Stimulated activated naive CD4-positive, alpha-beta T cell (primary cell): ENCODE measurements around the gene HMCN1.

Experiments used
- DNase-seq, 6 experiments: peaks; one replicate each; lab custom pipeline; 2025; lab: John Stamatoyannopoulos, UW

HMCN1 gene

DNA sequence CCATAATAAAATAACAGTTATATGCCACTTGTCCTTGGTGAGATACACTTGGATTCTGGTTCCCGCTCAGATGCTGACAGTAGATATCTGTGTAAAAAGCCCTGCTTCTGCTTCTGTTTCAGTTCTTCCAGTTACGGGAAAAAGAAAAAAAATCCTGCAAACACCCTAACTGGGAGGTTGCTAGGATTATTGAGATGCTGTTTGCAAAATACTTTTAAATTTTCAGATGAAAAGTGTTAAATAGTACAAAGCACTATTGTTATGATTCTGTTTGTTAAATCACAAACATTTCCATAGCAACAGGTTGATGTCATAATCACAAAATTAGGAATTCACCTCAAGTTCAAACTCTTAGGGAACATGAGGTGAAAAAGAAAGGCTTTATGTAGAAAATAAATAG is 232.3 kb downstream of the HMCN1 start:
- no peak for DNase-seq

DNA sequence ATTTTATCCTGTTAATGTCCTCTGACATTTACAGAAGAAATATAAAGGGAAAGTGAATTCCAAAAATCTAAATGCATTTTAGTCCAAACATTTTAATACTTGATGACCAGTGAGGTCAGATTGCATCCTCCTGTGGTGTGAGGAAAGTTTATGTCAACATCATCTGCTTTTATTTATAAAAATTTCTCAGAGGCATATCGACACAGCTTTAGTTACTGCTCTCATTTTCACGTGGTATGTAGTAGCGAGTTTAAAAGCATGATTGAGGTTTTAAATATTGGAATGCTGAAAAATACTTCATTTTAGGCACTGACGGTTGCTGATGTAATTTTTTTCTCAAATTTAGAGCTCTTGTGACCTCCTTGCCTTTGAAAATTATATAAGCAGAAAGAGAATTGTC is 234.8 kb downstream of the HMCN1 start:
- DNase-seq, result no peak

DNA sequence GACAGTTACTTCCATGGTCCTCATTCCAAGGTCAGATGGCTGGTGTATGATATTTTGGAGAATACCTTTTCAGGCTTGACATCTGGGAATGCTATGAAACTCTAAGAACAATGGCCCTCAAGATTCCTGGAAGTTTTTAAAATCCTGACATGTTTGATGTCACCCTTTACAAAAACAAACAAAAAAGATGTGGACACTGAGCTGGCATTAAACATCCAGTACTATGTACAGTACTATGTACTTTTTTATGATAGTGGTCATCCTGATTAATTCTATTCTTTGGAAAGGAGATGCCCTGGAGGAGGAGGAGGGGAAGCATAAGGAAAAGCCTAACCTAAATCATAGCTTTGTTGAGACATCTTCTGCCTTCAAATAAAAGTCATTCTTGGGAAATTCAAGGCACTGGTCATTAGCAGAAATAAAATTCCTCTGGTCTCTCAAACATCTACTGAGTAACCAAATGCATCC is 235.4 kb downstream of the HMCN1 start:
- no peak for DNase-seq

DNA sequence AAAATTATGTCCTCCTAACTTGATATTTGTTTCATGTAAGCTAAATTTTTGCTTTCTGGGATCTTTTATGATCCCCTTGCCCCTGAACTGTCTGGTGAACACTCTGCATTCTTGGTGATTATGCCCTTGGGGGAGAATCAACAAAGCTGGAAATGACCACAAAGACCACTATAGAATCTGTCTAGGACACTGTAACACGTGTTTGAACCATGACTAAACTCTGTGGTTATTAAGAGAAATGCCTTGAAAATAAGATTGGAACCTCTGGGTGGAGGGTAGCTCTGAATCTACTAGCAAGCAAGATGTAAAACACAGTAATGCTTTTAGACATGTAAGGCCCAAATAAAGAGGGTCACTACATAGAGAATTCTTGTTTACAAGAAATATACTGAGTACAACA is 237.5 kb downstream of the HMCN1 start:
- no peak for DNase-seq

DNA sequence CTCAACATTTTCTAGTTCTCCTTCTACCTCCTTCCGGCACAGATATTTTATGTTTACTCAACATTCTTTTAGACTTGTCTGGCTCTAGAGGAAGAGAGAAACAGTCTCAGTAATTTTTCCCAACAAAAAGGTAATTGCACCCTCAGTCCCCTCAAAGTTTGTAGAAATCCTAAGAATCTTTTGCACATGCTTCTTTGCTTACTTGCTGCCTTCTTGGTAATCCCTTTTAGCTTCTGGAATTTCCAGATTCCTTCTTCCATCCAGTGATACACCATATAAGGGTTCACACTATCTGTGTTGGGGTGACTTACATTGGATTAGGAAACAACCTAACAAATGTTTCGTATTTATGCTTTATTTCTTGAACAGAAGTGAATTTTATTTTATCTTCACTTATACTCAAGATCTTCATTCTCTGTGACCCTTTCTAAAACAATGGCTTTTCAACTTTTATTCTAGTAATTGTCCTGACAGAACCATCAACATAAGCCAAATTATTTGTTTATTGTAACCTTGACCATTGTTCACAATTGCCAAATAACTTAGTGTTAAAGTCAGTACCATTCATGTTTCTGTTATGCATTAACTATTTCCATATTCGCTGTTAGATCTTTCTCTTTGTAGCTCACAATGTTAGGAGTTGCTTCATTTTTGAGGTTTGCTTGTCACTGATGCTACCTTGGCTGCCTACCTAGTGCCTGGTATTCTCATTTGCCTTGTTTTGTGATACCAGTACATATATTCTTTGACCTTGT is 238.1 kb downstream of the HMCN1 start:
- no peak for DNase-seq

DNA sequence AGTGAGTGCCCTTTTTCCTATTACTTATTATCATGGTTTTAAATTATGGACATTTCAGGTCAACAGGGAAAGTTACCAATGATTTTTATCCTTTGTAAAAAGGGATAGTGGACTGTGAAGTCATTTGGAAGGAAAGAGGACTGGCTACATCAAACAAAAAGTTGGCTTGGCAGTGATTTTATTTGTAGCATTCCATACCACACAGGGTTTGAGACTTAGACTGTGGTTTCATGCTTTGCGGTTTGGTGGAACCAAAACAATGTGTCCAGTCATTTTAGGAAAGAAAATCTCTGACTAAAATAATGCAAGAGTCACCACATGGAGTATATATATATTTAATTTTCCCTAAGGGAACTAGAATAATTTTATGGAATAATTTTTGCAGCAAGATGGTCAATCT is 239.5 kb downstream of the HMCN1 start:
- DNase-seq, result no peak

DNA sequence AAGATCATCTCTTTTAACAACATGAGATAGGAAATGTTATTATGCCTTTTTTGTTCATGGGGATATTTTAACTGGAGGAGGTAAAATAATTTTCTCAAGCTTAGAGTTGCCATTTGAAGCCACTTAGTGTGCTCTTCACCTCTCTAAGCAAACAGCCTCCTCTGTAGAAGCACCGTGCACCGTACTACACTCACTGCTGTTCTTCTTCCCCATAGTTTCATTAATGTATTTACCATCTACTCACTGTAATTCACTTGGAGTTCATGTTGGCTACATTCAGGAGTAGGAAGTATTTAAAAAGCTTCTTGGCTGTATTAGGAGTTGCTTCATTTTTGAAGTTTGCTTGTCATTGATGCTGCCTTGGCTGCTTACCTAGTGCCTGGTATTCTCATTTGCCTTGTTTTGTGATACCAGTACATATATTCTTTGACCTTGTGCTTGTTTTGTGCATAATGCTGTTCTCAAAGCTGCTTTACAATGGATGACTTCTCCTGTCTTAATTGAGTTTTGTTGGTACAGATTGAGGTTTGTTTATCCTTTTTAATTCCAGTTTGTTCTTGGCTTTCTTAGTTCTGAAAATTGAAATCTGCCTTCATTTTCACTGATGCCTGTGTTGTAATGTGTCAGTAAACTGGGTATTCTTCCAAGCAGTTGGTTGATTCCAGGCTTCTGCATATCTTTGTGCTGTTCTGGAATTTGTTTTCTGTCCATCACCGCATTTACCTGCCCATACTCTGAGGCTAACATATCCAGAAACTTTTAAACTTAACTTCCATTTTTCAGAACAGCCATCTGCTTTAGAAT is 240.4 kb downstream of the HMCN1 start:
- no peak for DNase-seq

DNA sequence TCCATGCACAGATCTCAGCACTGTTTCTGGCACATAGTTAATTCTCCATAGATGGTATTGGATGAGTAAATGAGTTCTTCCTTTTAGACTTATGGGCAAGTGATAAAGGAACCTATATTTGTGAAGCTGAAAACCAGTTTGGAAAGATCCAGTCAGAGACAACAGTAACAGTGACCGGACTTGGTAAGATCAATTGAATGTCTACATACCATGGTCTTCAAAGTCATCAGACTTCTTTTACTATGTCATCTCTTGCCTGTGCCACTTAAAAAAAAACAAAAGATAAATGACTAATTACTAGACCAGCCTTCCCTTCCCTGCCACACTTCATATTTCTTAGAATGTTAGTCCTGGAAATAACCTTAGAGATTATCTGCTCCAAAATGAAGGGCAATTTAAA is 246.7 kb downstream of the HMCN1 start:
- no peak for DNase-seq

DNA sequence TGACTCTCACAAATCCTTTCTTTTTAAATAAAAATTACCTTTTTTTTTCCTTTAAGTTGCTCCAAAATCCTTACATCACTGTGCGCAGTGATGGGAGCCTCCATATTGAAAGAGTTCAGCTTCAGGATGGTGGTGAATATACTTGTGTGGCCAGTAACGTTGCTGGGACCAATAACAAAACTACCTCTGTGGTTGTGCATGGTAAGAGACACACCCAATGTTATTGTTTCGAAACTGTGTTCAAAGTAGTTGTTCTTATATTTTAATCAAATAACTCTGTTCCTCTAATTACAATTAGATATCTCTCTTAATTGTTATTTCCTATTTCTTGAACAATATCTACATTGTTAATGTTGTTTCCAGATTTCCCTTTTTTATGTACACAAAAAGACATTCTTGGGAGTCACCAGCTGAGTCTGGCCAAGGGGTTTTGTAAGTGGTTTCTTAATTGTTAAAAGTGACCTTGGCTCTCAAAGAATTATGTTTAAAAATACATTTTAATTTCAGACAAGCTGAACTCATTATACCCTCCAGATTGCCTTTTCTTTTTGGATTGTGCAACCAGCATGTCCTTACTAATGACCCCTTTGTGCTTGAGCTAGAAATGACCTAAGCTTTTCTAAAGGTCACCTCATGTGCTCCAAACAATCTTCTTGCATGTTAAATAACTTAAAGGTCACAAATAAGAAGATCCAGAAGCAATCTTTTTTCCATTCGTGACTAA is 250.1 kb downstream of the HMCN1 start:
- no peak for DNase-seq

DNA sequence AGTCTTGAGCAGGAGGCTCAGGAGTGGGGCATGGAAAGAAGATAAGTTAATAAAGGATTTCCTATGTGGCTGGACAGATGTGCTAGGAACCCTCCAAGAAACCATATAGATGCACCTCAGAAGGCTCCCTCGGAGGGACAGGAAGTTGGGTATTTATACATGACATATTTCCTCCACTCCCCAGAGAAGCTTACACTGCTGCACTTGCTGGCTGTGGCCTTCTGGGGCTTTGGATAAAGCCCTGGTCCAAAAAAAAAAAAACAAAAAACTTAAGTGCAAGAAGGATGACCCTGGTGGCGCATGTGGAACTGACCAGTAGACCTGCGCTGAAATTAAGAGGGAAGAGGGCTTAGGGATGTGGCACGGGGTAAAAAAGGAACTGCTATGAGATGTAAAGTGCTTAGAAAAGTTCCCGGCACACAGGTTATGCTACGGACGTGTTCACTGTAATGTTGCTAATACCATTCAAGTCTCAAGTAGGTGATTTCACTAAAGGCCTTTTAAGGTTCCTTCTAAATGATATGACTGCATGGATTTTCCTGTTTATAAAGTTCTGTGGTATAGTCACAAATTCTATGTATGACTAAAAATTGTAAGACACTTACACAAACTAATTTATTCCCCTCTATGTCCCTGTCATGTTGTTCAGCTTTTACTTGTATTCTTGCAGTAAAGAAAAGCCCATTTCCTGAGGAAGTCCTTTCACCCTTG is 253.6 kb downstream of the HMCN1 start:
- DNase-seq, result no peak

DNA sequence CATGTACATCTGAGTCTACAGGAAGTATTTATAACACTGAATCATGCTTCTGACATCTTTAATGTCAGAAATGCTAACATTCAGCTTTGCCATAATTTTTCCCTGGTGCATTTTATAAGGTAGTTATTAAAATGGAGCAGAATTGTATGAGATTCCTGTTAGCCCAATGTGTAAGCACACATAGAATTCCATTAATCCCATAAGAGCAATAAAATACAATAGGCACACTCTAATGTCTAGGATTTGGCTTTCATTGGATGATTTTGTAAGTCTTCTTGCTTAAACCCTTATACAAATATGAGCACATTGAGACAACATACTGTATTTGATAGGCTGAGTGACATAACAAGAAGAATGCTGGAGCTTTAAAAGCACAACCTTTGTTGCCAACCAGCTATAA is 256.4 kb downstream of the HMCN1 start:
- DNase-seq, result no peak

DNA sequence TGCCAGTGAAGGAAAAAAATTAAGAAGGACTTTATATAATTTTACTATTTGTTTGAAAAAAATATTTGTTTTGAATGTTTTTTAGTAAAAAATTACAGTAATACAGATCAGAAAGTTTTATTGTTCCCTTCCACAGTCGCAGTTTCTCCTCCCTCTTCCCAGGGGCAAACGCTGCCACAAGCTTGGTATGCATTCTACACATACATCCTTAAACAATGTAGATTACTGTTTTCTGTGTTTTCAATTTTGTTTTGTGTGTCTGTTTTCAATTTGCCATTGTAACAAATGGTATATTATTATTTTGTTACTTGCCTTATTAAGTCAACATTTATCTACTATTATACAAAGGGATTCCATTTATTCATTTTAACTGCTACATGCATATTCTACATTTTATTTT is 257.1 kb downstream of the HMCN1 start:
- DNase-seq, result no peak

DNA sequence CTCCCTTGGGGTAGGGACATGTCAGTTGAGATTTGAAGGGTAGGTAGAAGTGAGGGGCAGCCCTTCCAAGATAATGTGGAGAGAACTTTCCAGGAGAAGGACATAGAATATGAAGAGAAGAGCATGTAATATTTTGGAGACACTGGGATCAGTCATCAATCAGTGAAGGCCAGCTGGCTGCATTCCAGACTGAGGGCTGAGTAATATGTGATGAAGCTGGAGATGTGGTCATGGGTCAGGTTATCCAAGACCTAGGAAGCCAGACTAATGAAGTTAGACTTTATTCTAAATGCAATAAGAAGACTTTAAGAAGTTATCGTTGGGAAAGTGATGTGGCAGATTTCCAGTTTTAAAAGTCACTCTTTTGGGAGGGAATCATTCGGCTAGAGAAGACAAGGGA is 262.0 kb downstream of the HMCN1 start:
- no peak for DNase-seq

DNA sequence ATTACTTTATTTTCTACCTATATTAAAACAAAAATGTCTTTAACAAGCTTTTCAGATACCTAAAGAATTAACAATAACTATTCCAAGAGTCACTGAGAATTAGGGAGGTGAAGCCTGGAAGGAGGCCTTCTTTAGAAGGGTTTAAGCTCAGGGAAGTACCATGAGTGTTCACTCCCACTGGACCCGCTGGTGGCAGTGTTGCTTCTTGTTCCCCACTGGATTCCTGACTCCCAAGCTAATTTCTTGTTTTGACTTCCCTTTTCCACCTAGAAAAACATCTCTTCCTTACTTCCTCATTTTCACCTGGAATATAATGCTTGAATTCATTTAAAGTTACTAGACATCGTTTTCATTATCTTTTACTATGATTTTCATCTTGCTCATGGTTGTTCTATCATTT is 264.2 kb downstream of the HMCN1 start:
- no peak for DNase-seq

DNA sequence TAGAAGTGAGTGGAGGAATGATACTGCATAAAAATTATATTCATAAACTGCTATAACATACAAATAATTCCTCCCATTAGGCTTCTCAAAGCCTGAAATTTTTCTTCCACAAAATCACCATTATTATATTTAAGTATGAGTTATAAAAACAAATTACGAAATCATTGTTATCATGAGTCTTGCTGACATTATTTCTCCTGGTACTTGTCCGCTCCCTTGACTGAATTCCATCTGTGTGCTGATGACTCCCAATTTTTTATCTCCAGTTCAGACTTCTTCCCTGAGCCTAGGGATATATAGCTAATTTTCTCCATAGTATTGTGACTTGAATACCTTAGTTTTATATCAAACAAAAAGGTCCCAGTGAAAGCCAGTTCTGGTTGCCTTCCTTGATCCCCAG is 268.2 kb downstream of the HMCN1 start:
- no peak for DNase-seq

DNA sequence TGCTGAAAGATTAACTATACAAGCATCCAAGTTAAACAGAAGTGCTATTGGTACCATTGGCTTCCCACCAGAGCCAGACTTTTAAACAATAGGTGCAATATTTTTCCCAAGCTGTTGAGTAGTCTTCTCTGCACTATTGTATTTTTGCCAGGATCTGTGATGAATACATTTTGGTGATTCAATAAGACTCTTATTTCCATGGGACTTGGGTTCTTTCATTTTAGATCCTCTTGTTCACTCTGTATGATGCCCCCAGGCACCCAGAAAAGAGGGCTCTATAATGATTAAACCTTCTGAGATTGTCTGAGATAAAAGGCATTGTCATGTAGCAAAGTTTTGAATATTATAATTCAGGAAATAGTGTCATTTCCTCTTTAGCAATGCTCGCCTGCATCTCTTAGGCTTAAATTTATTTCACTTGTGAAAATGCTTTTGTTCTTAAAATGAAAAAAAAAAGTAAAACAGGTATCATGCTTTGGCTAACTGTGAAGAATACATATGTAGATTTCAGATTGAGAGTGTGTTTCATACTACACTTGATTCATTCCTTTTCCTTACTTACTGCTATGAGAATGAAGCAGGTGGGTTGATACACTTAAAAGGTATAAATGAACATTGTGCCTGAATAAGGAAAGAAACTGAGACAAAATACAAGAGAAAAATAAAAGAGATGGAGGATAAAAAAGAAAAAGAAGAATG is 275.0 kb downstream of the HMCN1 start:
- no peak for DNase-seq

DNA sequence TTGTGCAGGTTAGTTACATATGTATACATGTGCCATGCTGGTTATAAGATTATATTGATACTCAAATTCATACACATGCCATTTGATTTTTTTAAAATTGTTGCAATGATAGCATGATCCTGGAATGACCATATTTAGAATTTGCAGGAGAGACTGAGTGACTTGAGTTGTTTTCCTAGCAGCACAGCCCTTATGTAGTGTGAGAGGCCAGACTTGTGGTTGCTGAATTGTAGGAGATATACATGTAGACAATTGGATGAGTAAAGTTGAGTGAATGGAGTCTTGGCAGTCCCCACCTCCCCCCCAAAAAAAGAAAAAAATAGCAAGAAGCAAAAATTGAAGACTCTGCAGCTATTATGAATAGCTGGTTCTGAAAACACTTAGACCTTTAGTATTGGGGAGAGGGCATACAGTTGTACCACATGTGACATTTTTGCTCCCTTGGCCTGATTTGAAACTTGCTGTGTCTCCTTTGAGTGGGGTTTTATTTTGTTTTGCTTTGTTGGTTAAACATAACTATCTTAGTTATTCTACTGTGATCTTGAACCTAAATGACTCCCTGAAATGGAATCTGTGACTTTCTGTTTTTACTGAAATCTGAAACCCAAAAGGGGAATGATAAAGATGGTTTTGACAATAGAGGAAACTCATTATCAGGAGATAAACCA is 280.3 kb downstream of the HMCN1 start:
- no peak for DNase-seq

DNA sequence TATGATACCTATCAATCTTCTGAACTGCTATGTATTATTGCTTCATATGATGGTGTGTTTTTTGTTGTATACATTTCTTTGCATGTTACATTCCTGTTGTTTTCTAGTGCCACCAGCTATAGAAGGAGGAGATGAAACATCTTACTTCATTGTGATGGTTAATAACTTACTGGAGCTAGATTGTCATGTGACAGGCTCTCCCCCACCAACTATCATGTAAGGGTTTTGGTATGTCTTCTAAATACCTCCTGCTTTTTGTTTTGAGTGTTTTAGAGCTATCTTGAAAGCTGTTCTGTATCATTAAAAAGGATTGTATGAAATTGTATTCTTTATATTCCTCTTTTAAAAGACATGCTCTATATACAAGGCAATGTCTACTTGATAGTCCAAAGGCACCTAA is 282.7 kb downstream of the HMCN1 start:
- DNase-seq, result no peak

DNA sequence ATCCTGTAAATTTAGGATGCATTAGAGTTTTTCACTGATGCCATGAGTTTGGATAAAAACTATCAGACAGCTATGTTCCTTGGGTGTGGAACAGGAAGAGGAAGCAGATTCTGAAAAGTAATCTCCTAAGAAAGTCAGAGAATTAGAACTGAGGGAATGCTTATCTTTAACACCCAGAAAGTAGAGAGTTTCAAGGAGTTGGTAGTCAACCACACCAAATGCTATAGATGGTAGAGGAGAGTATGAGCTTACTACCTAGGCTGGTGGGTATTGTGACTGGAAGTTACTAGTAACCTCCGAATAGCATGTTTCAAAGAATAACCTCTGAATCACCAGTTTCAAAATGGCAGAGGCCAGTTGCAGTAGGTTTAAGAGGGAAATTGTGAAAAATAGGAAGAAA is 288.0 kb downstream of the HMCN1 start:
- no peak for DNase-seq

DNA sequence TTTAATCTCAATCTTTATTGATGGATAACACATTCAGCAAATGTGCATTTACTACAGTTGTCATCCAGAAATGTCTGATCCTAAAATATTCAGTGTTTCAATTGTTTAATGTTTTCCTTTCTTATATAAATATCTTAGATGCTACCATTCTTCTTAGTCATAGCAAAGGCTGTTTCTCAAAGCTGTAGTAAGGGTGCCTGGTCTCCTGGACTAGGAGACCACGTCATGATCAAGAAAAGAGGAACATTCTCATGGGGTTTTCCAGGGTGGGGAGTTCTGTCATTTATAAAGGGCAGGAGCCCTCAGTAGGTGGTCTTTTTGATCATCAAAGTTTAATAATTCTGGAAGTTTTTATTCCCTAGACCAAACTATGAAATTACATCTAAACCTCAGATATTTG is 292.8 kb downstream of the HMCN1 start:
- no peak for DNase-seq

DNA sequence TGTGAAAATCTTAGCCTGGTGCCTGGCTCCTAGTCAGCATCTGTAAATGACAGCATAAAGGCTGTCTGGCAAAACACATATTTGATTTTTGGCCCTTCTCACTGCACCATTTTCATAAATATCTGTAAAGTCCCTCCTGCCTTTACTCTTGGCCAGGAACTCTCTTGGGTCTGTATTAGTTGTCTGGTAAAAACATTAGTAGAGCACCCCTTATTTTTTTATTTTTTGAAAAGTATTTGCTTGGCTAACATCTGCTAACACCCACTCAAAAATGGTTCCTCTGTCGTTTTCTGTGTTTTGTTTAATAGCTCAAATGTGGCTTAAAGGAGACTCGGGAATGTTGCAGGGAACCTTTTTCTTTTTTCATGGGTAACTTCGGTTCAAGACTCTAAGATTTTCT is 293.4 kb downstream of the HMCN1 start:
- DNase-seq, result no peak
